ENCODE results near the gene PCCA.

PCCA gene

GRCh38 chr13:100454876-100455275 lies 366.0 kb downstream of the PCCA start:
- Mint-ChIP-seq H3K27me3 (no peaks in the 10 kb centered on the region), H3K4me1 (no peaks in the 10 kb centered on the region), H3K27ac (no peak overlapping the region), H3K36me3 (peaks cover 38% of the 10 kb centered on the region), H3K4me3 (no peak overlapping the region), H3K9me3 (peaks cover 1% of the 10 kb centered on the region)
- DNase-seq (ENCODE audit: low spot score in 2 of 2) (no peak), ATAC-seq (ENCODE audit: low read depth) (no peak)

- peaks cover 28% of the 10 kb centered on the region for H3K36me3 Mint-ChIP-seq
- ATAC-seq (ENCODE audit: low read depth) (no peak), DNase-seq (ENCODE audit: low spot score in 2 of 2) (no peak)
- H3K27me3 Mint-ChIP-seq: no peaks in the 10 kb centered on the region
- H3K4me3 Mint-ChIP-seq: no peak overlapping the region
- peaks cover 1% of the 10 kb centered on the region for H3K9me3 Mint-ChIP-seq
- peaks cover 2% of the 10 kb centered on the region for H3K4me1 Mint-ChIP-seq
- H3K27ac Mint-ChIP-seq: no peak overlapping the region
Measured at GRCh38 chr13:100458673-100459072, 369.8 kb downstream of the PCCA start.

- ATAC-seq (ENCODE audit: low read depth): no peak
- H3K36me3 Mint-ChIP-seq: peaks cover 27% of the 10 kb centered on the region
- no peak for DNase-seq (ENCODE audit: low spot score in 2 of 2)
- H3K9me3 Mint-ChIP-seq: peaks cover 1% of the 10 kb centered on the region
- no peaks in the 10 kb centered on the region for H3K27me3 Mint-ChIP-seq
- peaks cover 2% of the 10 kb centered on the region for H3K4me1 Mint-ChIP-seq
- H3K27ac Mint-ChIP-seq: no peak overlapping the region
- no peak overlapping the region for H3K4me3 Mint-ChIP-seq
Measured at GRCh38 chr13:100459747-100460146, 370.9 kb downstream of the PCCA start.

- Mint-ChIP-seq H3K9me3 (peaks cover 1% of the 10 kb centered on the region), H3K36me3 (peaks cover 27% of the 10 kb centered on the region), H3K4me1 (peaks cover 2% of the 10 kb centered on the region), H3K27me3 (no peaks in the 10 kb centered on the region), H3K4me3 (no peak overlapping the region), H3K27ac (no peak overlapping the region)
- no peak for ATAC-seq (ENCODE audit: low read depth)
- DNase-seq (ENCODE audit: low spot score in 2 of 2): no peak
Measured at GRCh38 chr13:100460266-100460665, 371.4 kb downstream of the PCCA start.

GRCh38 chr13:100460791-100461190 lies 371.9 kb downstream of the PCCA start:
- H3K9me3 Mint-ChIP-seq: peaks cover 1% of the 10 kb centered on the region
- no peaks in the 10 kb centered on the region for H3K27me3 Mint-ChIP-seq
- H3K27ac Mint-ChIP-seq: no peak overlapping the region
- ATAC-seq (ENCODE audit: low read depth) (no peak), DNase-seq (ENCODE audit: low spot score in 2 of 2) (no peak)
- peaks cover 2% of the 10 kb centered on the region for H3K4me1 Mint-ChIP-seq
- no peak overlapping the region for H3K4me3 Mint-ChIP-seq
- peaks cover 27% of the 10 kb centered on the region for H3K36me3 Mint-ChIP-seq

- H3K9me3 Mint-ChIP-seq: peaks cover 1% of the 10 kb centered on the region
- H3K4me3 Mint-ChIP-seq: no peak overlapping the region
- no peak for ATAC-seq (ENCODE audit: low read depth)
- no peaks in the 10 kb centered on the region for H3K27me3 Mint-ChIP-seq
- H3K4me1 Mint-ChIP-seq: peaks cover 2% of the 10 kb centered on the region
- no peak for DNase-seq (ENCODE audit: low spot score in 2 of 2)
- H3K36me3 Mint-ChIP-seq: peaks cover 20% of the 10 kb centered on the region
- no peak overlapping the region for H3K27ac Mint-ChIP-seq
Measured at GRCh38 chr13:100461309-100462030, 372.6 kb downstream of the PCCA start.

- peaks cover 14% of the 10 kb centered on the region for H3K36me3 Mint-ChIP-seq
- no peak overlapping the region for H3K27ac Mint-ChIP-seq
- peaks cover 2% of the 10 kb centered on the region for H3K4me1 Mint-ChIP-seq
Measured at GRCh38 chr13:100464006-100464405, 375.1 kb downstream of the PCCA start.

GRCh38 chr13:100465558-100465957 lies 376.7 kb downstream of the PCCA start:
- no peak for ATAC-seq (ENCODE audit: low read depth)
- Mint-ChIP-seq H3K27me3 (no peaks in the 10 kb centered on the region), H3K9me3 (no peaks in the 10 kb centered on the region), H3K4me1 (peaks cover 2% of the 10 kb centered on the region), H3K4me3 (no peak overlapping the region), H3K36me3 (peaks cover 9% of the 10 kb centered on the region), H3K27ac (no peak overlapping the region)
- no peak for DNase-seq (ENCODE audit: low spot score in 2 of 2)

More at GRCh38 chr13:100464006-100464405, 375.1 kb downstream of the PCCA start:
- Mint-ChIP-seq H3K27me3 (no peaks in the 10 kb centered on the region), H3K4me3 (no peak overlapping the region), H3K9me3 (no peaks in the 10 kb centered on the region)
- no peak for DNase-seq (ENCODE audit: low spot score in 2 of 2)
- no peak for ATAC-seq (ENCODE audit: low read depth)

- H3K27me3 Mint-ChIP-seq: no peaks in the 10 kb centered on the region
- ATAC-seq (ENCODE audit: low read depth) (no peak), DNase-seq (ENCODE audit: low spot score in 2 of 2) (no peak)
- H3K27ac Mint-ChIP-seq: no peak overlapping the region
- H3K9me3 Mint-ChIP-seq: no peaks in the 10 kb centered on the region
- H3K4me1 Mint-ChIP-seq: no peaks in the 10 kb centered on the region
- no peak overlapping the region for H3K4me3 Mint-ChIP-seq
- H3K36me3 Mint-ChIP-seq: peaks cover 6% of the 10 kb centered on the region
Measured at GRCh38 chr13:100470866-100471505, 382.1 kb downstream of the PCCA start.

GRCh38 chr13:100473087-100473486 lies 384.2 kb downstream of the PCCA start:
- H3K27ac Mint-ChIP-seq: no peak overlapping the region
- no peak overlapping the region for H3K4me3 Mint-ChIP-seq
- H3K4me1 Mint-ChIP-seq: no peaks in the 10 kb centered on the region
- DNase-seq (ENCODE audit: low spot score in 2 of 2) (no peak), ATAC-seq (ENCODE audit: low read depth) (no peak)
- H3K9me3 Mint-ChIP-seq: no peaks in the 10 kb centered on the region
- H3K36me3 Mint-ChIP-seq: peaks cover 3% of the 10 kb centered on the region
- H3K27me3 Mint-ChIP-seq: no peaks in the 10 kb centered on the region

- Mint-ChIP-seq H3K27ac (no peak overlapping the region), H3K9me3 (no peaks in the 10 kb centered on the region), H3K4me3 (no peak overlapping the region), H3K4me1 (no peaks in the 10 kb centered on the region), H3K27me3 (no peaks in the 10 kb centered on the region), H3K36me3 (peaks cover 3% of the 10 kb centered on the region)
- ATAC-seq (ENCODE audit: low read depth) (no peak), DNase-seq (ENCODE audit: low spot score in 2 of 2) (no peak)
Measured at GRCh38 chr13:100473501-100474044, 384.7 kb downstream of the PCCA start.

GRCh38 chr13:100476963-100477362 lies 388.1 kb downstream of the PCCA start:
- DNase-seq (ENCODE audit: low spot score in 2 of 2) (no peak), ATAC-seq (ENCODE audit: low read depth) (no peak)
- H3K27me3 Mint-ChIP-seq: no peaks in the 10 kb centered on the region
- peaks cover under 1% of the 10 kb centered on the region for H3K4me1 Mint-ChIP-seq
- H3K9me3 Mint-ChIP-seq: no peaks in the 10 kb centered on the region
- no peak overlapping the region for H3K4me3 Mint-ChIP-seq
- no peaks in the 10 kb centered on the region for H3K36me3 Mint-ChIP-seq
- no peak overlapping the region for H3K27ac Mint-ChIP-seq

GRCh38 chr13:100478107-100478809 lies 389.4 kb downstream of the PCCA start:
- DNase-seq (ENCODE audit: low spot score in 2 of 2) (no peak), ATAC-seq (ENCODE audit: low read depth) (no peak)
- Mint-ChIP-seq H3K27ac (no peak overlapping the region), H3K27me3 (no peaks in the 10 kb centered on the region), H3K4me1 (peaks cover 5% of the 10 kb centered on the region), H3K9me3 (no peaks in the 10 kb centered on the region), H3K36me3 (no peaks in the 10 kb centered on the region), H3K4me3 (no peak overlapping the region)

GRCh38 chr13:100480676-100481075 lies 391.8 kb downstream of the PCCA start:
- Mint-ChIP-seq H3K27ac (no peak overlapping the region), H3K36me3 (no peaks in the 10 kb centered on the region), H3K9me3 (no peaks in the 10 kb centered on the region), H3K4me1 (peaks cover 16% of the 10 kb centered on the region), H3K4me3 (no peak overlapping the region), H3K27me3 (no peaks in the 10 kb centered on the region)
- DNase-seq (ENCODE audit: low spot score in 2 of 2): no peak
- no peak for ATAC-seq (ENCODE audit: low read depth)
